ENCODE measurements around the gene SORCS2. TPM values are rescaled to one million over a fixed set of nuclear protein-coding genes. Genes with fewer than 3 reads are reported as not detected.

Gene SORCS2
- total RNA-seq, 1 donor from 2014 or later = 2.8 TPM

- DNase-seq (ENCODE audit: low read depth) = no peak
Measured at GRCh38 chr4:7668826-7669225, 476.5 kb downstream of the SORCS2 start.

- no peak for DNase-seq (ENCODE audit: low read depth)
Measured at GRCh38 chr4:7672601-7673000, 480.3 kb downstream of the SORCS2 start.

GRCh38 chr4:7673121-7673520, 480.8 kb downstream of the SORCS2 start:
- no peak for DNase-seq (ENCODE audit: low read depth)

GRCh38 chr4:7674706-7675105, 482.4 kb downstream of the SORCS2 start:
- DNase-seq (ENCODE audit: low read depth) = no peak

- no peak for DNase-seq (ENCODE audit: low read depth)
Measured at GRCh38 chr4:7675136-7675535, 482.8 kb downstream of the SORCS2 start.

GRCh38 chr4:7675612-7676320, 483.4 kb downstream of the SORCS2 start:
- DNase-seq (ENCODE audit: low read depth) = no peak

- no peak for DNase-seq (ENCODE audit: low read depth)
Measured at GRCh38 chr4:7676398-7676922, 484.1 kb downstream of the SORCS2 start.

- DNase-seq (ENCODE audit: low read depth) = no peak
Measured at GRCh38 chr4:7677086-7677485, 484.7 kb downstream of the SORCS2 start.

GRCh38 chr4:7677799-7678301, 485.5 kb downstream of the SORCS2 start:
- DNase-seq (ENCODE audit: low read depth) = no peak

- no peak for DNase-seq (ENCODE audit: low read depth)
Measured at GRCh38 chr4:7678318-7678852, 486.0 kb downstream of the SORCS2 start.

GRCh38 chr4:7679406-7680040, 487.2 kb downstream of the SORCS2 start:
- DNase-seq (ENCODE audit: low read depth) = no peak

GRCh38 chr4:7680106-7680505, 487.8 kb downstream of the SORCS2 start:
- DNase-seq (ENCODE audit: low read depth) = no peak

- no peak for DNase-seq (ENCODE audit: low read depth)
Measured at GRCh38 chr4:7680731-7681130, 488.4 kb downstream of the SORCS2 start.

GRCh38 chr4:7683126-7683703, 490.9 kb downstream of the SORCS2 start:
- no peak for DNase-seq (ENCODE audit: low read depth)

GRCh38 chr4:7684294-7684693, 492.0 kb downstream of the SORCS2 start:
- no peak for DNase-seq (ENCODE audit: low read depth)

- DNase-seq (ENCODE audit: low read depth) = no peak
Measured at GRCh38 chr4:7686070-7686870, 493.9 kb downstream of the SORCS2 start.

- DNase-seq (ENCODE audit: low read depth) = no peak
Measured at GRCh38 chr4:7687006-7687405, 494.7 kb downstream of the SORCS2 start.

GRCh38 chr4:7687796-7688195, 495.5 kb downstream of the SORCS2 start:
- DNase-seq (ENCODE audit: low read depth) = no peak

GRCh38 chr4:7689773-7690693, 497.7 kb downstream of the SORCS2 start:
- no peak for DNase-seq (ENCODE audit: low read depth)

- no peak for DNase-seq (ENCODE audit: low read depth)
Measured at GRCh38 chr4:7691061-7691460, 498.7 kb downstream of the SORCS2 start.

Measured in myocyte (in vitro differentiated cells).